ENCODE results near the gene BCL2L2. TPM values are rescaled to one million over a fixed set of nuclear protein-coding genes. Genes with fewer than 3 reads are reported as not detected.

The BCL2L2 gene
- total RNA-seq, 4 donors from 2014 or later, result 23.9 to 49.0 (median 43.0) TPM

- Histone ChIP-seq H3K36me3 (no peaks in the 10 kb centered on the region), H3K27ac (no peak overlapping the region), H3K9me3 (no peaks in the 10 kb centered on the region), H3K27me3 (peaks cover 34% of the 10 kb centered on the region), H3K4me1 (peaks cover 6 to 17% (median 13%) of the 10 kb centered on the region in 4 donors), H3K4me3 (no peak overlapping the region)
- in situ Hi-C loops (cut with MboI; ENCODE audit: low pct_ligation_motif_present in 1 of 4, low pct_unique_long_range_greater_than_20kb in 1 of 4, low sequenced_read_pairs in 3 of 4), result no loop called here
- TF ChIP-seq EP300 (IDR thresholded peaks at IDR 0.05; ENCODE audit: low read depth) (no peak), POLR2A (IDR thresholded peaks at IDR 0.05) (no peak), CTCF (IDR thresholded peaks at IDR 0.05) (no peak), POLR2AphosphoS5 (IDR thresholded peaks at IDR 0.05) (no peak)
- DNase-seq, result no peak
- intact Hi-C loops (cut with DNase I; ENCODE audit: low total_unique reads), result no loop called here
- WGBS, 2 donors (ENCODE audit: low coverage in 1 of 2), result 70 to 84% methylated on average over 3 to 6 of the region's 6 CpGs
Measured at GRCh38 chr14:23355871-23356435, 49.3 kb downstream of the BCL2L2 start.

- WGBS, 2 donors (ENCODE audit: low coverage in 1 of 2), result 97% methylated on average over 4 of the region's 4 CpGs; no CpG with 5 or more reads in 1 of the 2 donors
- no peak for DNase-seq
- no peaks in the 10 kb centered on the region for H3K36me3 ChIP-seq
- H3K4me3 ChIP-seq, result no peak overlapping the region
- in situ Hi-C loops (cut with MboI; ENCODE audit: low pct_ligation_motif_present in 1 of 4, low pct_unique_long_range_greater_than_20kb in 1 of 4, low sequenced_read_pairs in 3 of 4) (no loop called here), intact Hi-C loops (cut with DNase I; ENCODE audit: low total_unique reads) (no loop called here)
- no peaks in the 10 kb centered on the region for H3K9me3 ChIP-seq
- TF ChIP-seq POLR2AphosphoS5 (IDR thresholded peaks at IDR 0.05), result no peak
- no peak for TF ChIP-seq EP300 (IDR thresholded peaks at IDR 0.05; ENCODE audit: low read depth)
- TF ChIP-seq CTCF (IDR thresholded peaks at IDR 0.05), result no peak
- TF ChIP-seq POLR2A (IDR thresholded peaks at IDR 0.05), result no peak
- H3K27me3 ChIP-seq, result peaks cover 27% of the 10 kb centered on the region
- H3K27ac ChIP-seq, result no peak overlapping the region
- peaks cover 4 to 15% (median 12%) of the 10 kb centered on the region in 4 donors for H3K4me1 ChIP-seq
Measured at GRCh38 chr14:23356662-23357061, 50.0 kb downstream of the BCL2L2 start.

GRCh38 chr14:23357261-23357660 is 50.6 kb downstream of the BCL2L2 start:
- TF ChIP-seq CTCF (IDR thresholded peaks at IDR 0.05) (no peak), POLR2A (IDR thresholded peaks at IDR 0.05) (no peak), POLR2AphosphoS5 (IDR thresholded peaks at IDR 0.05) (no peak), EP300 (IDR thresholded peaks at IDR 0.05; ENCODE audit: low read depth) (no peak)
- Histone ChIP-seq H3K27me3 (peaks cover 21% of the 10 kb centered on the region), H3K36me3 (no peaks in the 10 kb centered on the region), H3K9me3 (no peaks in the 10 kb centered on the region), H3K4me3 (no peak overlapping the region), H3K4me1 (peaks cover 4 to 9% (median 6%) of the 10 kb centered on the region in 4 donors), H3K27ac (no peak overlapping the region)
- 83 to 100% methylated on average over 1 to 8 of the region's 8 CpGs for WGBS, 2 donors (ENCODE audit: low coverage in 1 of 2)
- intact Hi-C loops (cut with DNase I; ENCODE audit: low total_unique reads) (no loop called here), in situ Hi-C loops (cut with MboI; ENCODE audit: low pct_ligation_motif_present in 1 of 4, low pct_unique_long_range_greater_than_20kb in 1 of 4, low sequenced_read_pairs in 3 of 4) (no loop called here)
- DNase-seq, result no peak

- H3K4me1 ChIP-seq, result peaks cover 0 to 4% (median 1%) of the 10 kb centered on the region in 4 donors
- in situ Hi-C loops (cut with MboI; ENCODE audit: low pct_ligation_motif_present in 1 of 4, low pct_unique_long_range_greater_than_20kb in 1 of 4, low sequenced_read_pairs in 3 of 4), result no loop called here
- no peak for TF ChIP-seq CTCF (IDR thresholded peaks at IDR 0.05)
- no peak for TF ChIP-seq EP300 (IDR thresholded peaks at IDR 0.05; ENCODE audit: low read depth)
- no peak for TF ChIP-seq POLR2A (IDR thresholded peaks at IDR 0.05)
- TF ChIP-seq POLR2AphosphoS5 (IDR thresholded peaks at IDR 0.05), result no peak
- H3K27ac ChIP-seq, result no peak overlapping the region
- H3K36me3 ChIP-seq, result no peaks in the 10 kb centered on the region
- H3K9me3 ChIP-seq, result no peaks in the 10 kb centered on the region
- peaks cover 14% of the 10 kb centered on the region for H3K27me3 ChIP-seq
- H3K4me3 ChIP-seq, result no peak overlapping the region
- intact Hi-C loops (cut with DNase I; ENCODE audit: low total_unique reads), result no loop called here
- DNase-seq, result no peak
- WGBS, 2 donors (ENCODE audit: low coverage in 1 of 2), result 75 to 84% methylated on average over 2 to 3 of the region's 3 CpGs
Measured at GRCh38 chr14:23358042-23358441, 51.4 kb downstream of the BCL2L2 start.
